ENCODE measurements around the gene PRKCI.
"Not testable (repeated sequence)": the region's sequence is repeated elsewhere in the genome, so short reads cannot be mapped to it uniquely, and the experiment has no call there.

Gene PRKCI

DNA sequence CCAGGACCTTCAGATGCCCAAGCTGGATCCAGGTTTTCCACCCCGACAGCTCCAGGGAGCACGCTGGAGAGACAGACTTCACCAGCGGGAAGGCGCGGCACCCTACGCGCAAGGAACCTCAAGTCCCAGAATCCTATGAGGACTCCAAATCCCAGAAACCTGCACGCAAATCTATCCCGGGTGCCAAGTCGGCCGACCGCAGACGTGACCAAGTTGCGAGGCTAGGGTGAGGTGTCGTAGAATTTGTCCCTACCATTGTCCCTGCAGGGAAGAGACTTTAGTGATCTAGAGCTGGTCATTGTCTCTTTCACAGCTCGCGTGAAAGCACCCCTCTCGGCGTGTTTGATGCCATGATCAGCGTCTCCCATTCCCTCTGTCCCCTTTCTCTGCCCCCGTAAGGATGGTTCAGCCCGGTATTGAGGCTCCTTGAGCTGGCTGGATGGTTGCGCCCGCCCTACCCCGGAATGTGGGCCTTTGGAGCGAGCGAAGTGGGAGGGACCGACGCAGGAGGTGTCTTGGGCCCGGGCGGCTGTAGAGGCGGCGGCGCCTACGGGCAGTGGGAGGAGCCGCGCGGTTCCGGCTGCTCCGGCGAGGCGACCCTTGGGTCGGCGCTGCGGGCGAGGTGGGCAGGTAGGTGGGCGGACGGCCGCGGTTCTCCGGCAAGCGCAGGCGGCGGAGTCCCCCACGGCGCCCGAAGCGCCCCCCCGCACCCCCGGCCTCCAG is at the start of gene PRKCI:
Gene PRKCI, plus strand, starts transcription at position 501 of the 723 bp plus-strand sequence. CDS start 246 bp downstream, outside the sequence.
- peak; percentile 72 for DNase-seq (ENCODE audit: low read depth, low spot score)

DNA sequence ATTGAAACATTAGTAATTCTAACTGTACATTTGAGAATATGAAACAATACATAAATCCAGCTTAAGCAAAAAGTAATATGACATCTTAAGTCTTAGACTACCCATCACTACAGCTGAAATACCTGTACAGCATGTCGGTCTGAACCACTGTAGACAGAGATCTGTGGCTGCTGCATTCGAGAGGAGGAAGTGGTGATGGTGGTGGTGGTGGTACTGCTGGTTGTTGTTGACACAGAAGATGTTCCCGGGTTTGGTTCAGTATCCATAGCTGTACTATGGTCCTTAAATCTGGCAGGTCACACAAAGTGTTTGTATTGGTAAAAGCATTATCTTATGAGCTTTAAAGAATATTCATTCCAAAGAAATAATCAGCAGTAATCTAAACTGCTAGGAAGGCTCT is 43.6 kb upstream of the PRKCI start:
- DNase-seq (ENCODE audit: low read depth, low spot score) = peak; percentile 21

DNA sequence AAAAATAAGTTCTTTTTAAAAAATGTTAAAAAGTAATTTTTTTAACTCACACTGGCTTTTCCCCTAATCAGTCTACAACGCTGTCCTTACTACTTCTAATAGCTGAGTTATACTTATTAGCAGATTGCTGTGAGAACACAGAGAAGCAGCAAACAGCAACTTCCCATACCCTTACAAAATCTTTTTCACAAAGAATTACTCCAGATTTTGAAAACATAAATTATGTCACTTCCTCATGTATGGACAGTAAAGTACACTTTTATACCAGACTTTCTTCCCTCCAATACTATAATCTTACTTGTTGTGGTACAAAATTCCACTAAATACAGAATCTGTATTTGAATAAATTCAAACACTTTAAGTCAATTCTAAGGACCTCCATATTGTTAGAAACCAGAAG is 42.8 kb upstream of the PRKCI start:
- DNase-seq (ENCODE audit: low read depth, low spot score) = no peak

- no peak for DNase-seq (ENCODE audit: low read depth, low spot score)
Observed at GRCh38 chr3:170180079-170180907, 41.9 kb upstream of the PRKCI start.

DNA sequence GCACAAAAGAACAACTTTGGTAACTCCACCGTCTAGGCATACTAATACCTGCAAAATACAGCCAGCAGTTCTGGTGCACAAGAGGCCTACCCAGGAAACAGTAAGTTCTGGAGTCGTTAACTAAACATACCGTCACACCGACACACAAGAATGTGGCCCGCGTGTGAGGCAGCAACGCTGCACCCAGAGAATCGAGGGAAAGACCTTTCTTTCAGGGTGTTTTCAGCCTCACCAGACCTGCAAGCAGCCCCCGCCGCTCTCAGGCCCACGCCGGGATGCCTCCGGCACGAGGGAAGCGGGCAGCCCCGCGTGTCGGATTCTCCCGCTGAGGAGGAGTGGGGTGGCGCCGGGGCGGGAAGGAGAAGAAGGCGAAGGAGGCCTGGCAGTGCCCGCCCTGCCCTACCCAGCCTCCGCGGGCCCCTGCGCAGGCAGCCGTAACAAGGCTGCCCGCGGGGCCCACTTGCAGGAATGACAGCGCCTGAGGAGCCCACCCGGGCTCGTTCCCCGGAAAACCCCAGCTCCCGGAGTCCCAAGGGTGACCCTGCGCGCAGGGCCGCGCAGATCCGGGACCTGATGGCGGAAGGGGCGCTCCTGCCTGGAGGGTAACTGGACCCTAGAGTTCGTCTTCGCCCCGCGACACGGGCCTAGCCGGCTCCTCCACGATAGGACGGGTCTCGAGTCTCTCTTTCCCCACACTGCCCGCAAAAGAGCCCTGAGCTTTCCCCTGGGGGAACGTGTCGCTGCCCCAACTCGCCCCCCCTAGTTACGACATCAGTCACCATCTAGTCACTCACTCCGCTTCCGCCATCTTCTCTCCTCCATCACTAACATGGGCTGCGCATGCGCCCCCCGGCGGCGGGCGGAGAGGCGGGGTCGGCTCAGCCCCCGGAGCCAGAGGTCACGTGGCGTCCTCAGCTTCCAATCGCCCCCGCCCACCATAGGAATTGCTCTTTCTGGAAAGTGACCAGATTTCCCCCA is 41.0 kb upstream of the PRKCI start, which contains the start of gene PHC3:
Gene PHC3, minus strand, starts transcription at position 826 of the 978 bp plus-strand sequence. Its CDS starts 18 bp downstream, at position 808.
- peak; percentile 83 for DNase-seq (ENCODE audit: low read depth, low spot score)

GRCh38 chr3:170189398-170190256 is 32.6 kb upstream of the PRKCI start:
- DNase-seq (ENCODE audit: low read depth, low spot score) = no peak

DNA sequence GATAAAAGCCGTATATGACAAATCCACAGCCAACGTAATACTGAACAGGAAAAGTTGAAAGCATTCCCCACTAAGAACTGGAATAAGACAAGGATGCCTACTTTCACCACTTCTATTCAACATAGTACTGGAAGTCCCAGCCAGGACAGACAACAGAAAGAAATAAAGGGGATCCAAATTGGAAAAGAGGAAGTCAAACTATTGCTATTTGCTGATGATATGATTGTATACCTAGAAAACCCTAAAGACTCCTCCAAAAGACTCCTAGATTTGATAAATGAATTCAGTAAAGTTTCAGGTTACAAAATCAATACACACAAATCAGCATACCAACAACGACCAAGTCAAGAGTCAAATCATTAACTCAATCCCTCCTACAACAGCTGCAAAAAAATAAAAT is 26.5 kb upstream of the PRKCI start:
- DNase-seq (ENCODE audit: low read depth, low spot score) = not testable (repeated sequence)

GRCh38 chr3:170196833-170197232 is 25.4 kb upstream of the PRKCI start:
- DNase-seq (ENCODE audit: low read depth, low spot score) = no peak

GRCh38 chr3:170200987-170201386 is 21.2 kb upstream of the PRKCI start:
- no peak for DNase-seq (ENCODE audit: low read depth, low spot score)

- DNase-seq (ENCODE audit: low read depth, low spot score) = no peak
Observed at GRCh38 chr3:170201527-170201926, 20.7 kb upstream of the PRKCI start.

DNA sequence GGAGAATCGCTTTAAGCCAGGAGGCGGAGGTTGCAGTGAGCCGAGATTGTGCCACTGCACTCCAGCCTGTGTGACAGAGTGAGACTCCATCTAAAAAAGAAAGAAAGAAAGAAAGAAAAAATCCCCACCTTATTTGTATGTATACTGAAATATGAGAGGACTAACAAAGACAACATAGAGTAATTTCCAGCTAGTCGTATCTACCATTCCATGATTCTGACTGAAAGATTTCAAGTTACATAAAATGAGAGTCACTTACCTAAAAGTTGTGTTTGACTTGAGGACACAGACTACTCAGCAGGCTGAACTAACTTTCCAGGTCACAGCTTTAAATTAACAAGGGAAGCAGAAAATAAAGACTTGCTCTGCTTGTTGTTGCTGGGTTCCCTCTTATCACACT is 18.8 kb upstream of the PRKCI start:
- DNase-seq (ENCODE audit: low read depth, low spot score) = no peak

DNA sequence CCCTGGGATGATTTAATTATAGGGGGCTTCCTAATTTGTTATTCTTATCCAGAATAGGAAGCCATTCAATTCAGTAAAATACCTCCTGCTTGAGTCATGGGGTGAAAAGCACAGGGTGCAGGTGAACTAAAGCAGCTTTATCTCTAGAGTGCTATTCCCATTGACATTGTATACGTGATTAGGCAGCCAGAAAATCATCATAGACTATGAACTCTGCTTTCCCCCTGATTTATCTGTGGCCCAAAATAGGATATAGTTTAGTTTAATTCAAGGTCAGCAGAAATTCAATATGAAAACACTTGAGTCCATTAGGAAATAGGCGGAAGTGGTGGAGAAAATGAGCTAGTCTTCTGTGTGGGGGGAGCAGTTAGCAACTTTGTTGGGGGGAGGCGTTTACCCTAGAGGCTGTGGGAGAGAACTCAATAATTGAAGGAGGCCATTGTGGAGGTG is 18.2 kb upstream of the PRKCI start:
- no peak for DNase-seq (ENCODE audit: low read depth, low spot score)

DNA sequence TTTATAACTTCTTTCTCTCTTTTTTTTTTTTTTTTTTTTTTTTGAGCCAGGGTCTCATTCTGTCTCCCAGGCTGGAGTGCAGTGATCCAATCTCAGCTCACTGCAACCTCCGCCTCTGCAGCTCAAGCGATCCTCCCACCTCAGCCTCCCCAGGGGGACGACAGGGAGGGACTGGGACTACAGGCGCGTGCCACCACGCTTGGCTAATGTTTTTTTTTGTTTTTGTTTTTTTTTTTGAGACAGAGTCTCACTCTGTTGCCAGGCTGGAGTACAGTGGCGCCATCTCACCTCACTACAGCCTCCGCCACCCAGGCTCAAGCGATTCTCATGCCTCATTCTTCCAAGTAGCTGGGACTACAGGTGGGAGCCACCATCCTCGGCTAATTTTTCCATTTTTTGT is 17.7 kb upstream of the PRKCI start:
- DNase-seq (ENCODE audit: low read depth, low spot score) = no peak

- no peak for DNase-seq (ENCODE audit: low read depth, low spot score)
Observed at GRCh38 chr3:170205302-170205701, 16.9 kb upstream of the PRKCI start.

- not testable (repeated sequence) for DNase-seq (ENCODE audit: low read depth, low spot score)
Observed at GRCh38 chr3:170206164-170206762, 16.0 kb upstream of the PRKCI start.

DNA sequence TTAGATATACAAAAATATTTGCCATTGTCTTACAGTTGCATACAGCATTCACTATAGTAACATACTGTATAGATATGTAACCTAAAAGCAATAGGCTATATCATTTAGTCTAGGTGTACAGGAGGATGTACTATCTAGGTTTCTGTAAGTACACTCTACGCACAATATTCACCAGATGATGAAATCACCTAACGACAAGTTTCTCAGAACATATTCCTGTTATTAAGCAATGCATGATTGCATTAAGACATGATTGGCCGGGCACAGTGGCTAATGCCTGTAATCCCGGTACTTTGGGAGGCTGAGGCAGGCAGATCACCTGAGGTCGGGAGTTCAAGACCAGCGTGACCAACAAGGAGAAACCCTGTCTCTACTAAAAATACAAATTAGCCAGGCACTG is 14.5 kb upstream of the PRKCI start:
- no peak for DNase-seq (ENCODE audit: low read depth, low spot score)

GRCh38 chr3:170211668-170212067 is 10.6 kb upstream of the PRKCI start:
- DNase-seq (ENCODE audit: low read depth, low spot score) = no peak

GRCh38 chr3:170219850-170220249 is 2.4 kb upstream of the PRKCI start:
- DNase-seq (ENCODE audit: low read depth, low spot score) = no peak

GRCh38 chr3:170220871-170221270 is 1.4 kb upstream of the PRKCI start:
- no peak for DNase-seq (ENCODE audit: low read depth, low spot score)

Measured in activated CD4-positive, CD25-positive, alpha-beta regulatory T cell treated with anti-CD3 and anti-CD28 coated beads, Interleukin-2, amount 50 U/mL, for 16 hours (primary cell).